Measurements from ENCODE around the gene P2RY2.

Gene P2RY2

GRCh38 chr11:73248526-73249185, 30.6 kb downstream of the P2RY2 start:
- DNase-seq = no peak

GRCh38 chr11:73249304-73249703, 31.2 kb downstream of the P2RY2 start:
- no peak for DNase-seq

- DNase-seq = no peak
Measured at GRCh38 chr11:73249853-73250783, 32.0 kb downstream of the P2RY2 start.

- DNase-seq = peak; percentile 39
Measured at GRCh38 chr11:73252577-73253191, 34.6 kb downstream of the P2RY2 start.

- DNase-seq = no peak
Measured at GRCh38 chr11:73257342-73258103, 39.4 kb downstream of the P2RY2 start.

GRCh38 chr11:73258104-73259035, 40.3 kb downstream of the P2RY2 start:
- no peak for DNase-seq

- no peak for DNase-seq
Measured at GRCh38 chr11:73259406-73260126, 41.5 kb downstream of the P2RY2 start.

- no peak for DNase-seq
Measured at GRCh38 chr11:73260127-73260457, 42.0 kb downstream of the P2RY2 start.

GRCh38 chr11:73262851-73263495, 44.9 kb downstream of the P2RY2 start:
- DNase-seq = no peak

- no peak for DNase-seq
Measured at GRCh38 chr11:73263640-73264039, 45.6 kb downstream of the P2RY2 start.

GRCh38 chr11:73265278-73265810, 47.3 kb downstream of the P2RY2 start:
- DNase-seq = no peak

GRCh38 chr11:73265853-73266645, 48.0 kb downstream of the P2RY2 start:
- DNase-seq = no peak

- no peak for DNase-seq
Measured at GRCh38 chr11:73266646-73267020, 48.6 kb downstream of the P2RY2 start.

GRCh38 chr11:73267122-73267846, 49.2 kb downstream of the P2RY2 start:
- no peak for DNase-seq

- no peak for DNase-seq
Measured at GRCh38 chr11:73267906-73268540, 49.9 kb downstream of the P2RY2 start.

GRCh38 chr11:73268671-73269271, 50.7 kb downstream of the P2RY2 start:
- no peak for DNase-seq

GRCh38 chr11:73269459-73270015, 51.5 kb downstream of the P2RY2 start:
- peak; percentile 20 for DNase-seq

All from DMS79 treated with DMSO at 0.1 percent for 48 hours (cell line).